SK-N-SH treated with all-trans-retinoic acid at 6 μM for 48 hours (cell line): ENCODE data around the gene NEK11.

Source experiments
- ATAC-seq: fragments of 200-7000 bp; cut with Tn5 transposase; 3 replicates; pipeline ENCODE4 v1.9.1; 2020; ENCODE audit warnings: mild to moderate bottlenecking, moderate library complexity
- ARNTL ChIP-seq: fragments of 450-650 bp; formaldehyde crosslinking; IDR thresholded peaks from 2 replicates; pipeline ENCODE4 v1.5.0; 2020; ENCODE audit warnings: low read depth, mild to moderate bottlenecking, moderate library complexity, borderline replicate concordance
- BACH2 ChIP-seq: fragments of 250-450 bp; sonication (Bioruptor Pico); IDR thresholded peaks from 2 replicates; pipeline ENCODE4 v1.9.0; 2021; ENCODE audit warnings: mild to moderate bottlenecking, borderline replicate concordance
- CREB5 ChIP-seq: fragments of 250-450 bp; sonication (Bioruptor Pico); IDR thresholded peaks from 2 replicates; pipeline ENCODE4 v1.5.1; 2020; ENCODE audit warnings: low read depth, mild to moderate bottlenecking, moderate library complexity
- CSRNP3 ChIP-seq: fragments of 250-450 bp; sonication (Bioruptor Pico); IDR thresholded peaks from 2 replicates; pipeline ENCODE4 v1.5.1; 2021; ENCODE audit warnings: mild to moderate bottlenecking, moderate library complexity
- ISL1 ChIP-seq: fragments of 250-450 bp; sonication (Bioruptor Pico); IDR thresholded peaks from 2 replicates; pipeline ENCODE4 v2.1.2; 2022; ENCODE audit warnings: mild to moderate bottlenecking, moderate library complexity
- OSR1 ChIP-seq: fragments of 250-450 bp; sonication (Bioruptor Pico); IDR thresholded peaks from 2 replicates; pipeline ENCODE4 v1.8.0; 2022; ENCODE audit warnings: moderate library complexity, mild to moderate bottlenecking, inconsistent platforms
- PATZ1 ChIP-seq: fragments of 250-450 bp; sonication (Bioruptor Pico); IDR thresholded peaks from 2 replicates; pipeline ENCODE4 v1.8.0; 2020; ENCODE audit warnings: mild to moderate bottlenecking, moderate library complexity, borderline replicate concordance
- POU6F1 ChIP-seq: fragments of 250-450 bp; sonication (Bioruptor Pico); IDR thresholded peaks from 2 replicates; pipeline ENCODE4 v1.8.0; 2021; ENCODE audit warnings: low read depth, mild to moderate bottlenecking, moderate library complexity, borderline replicate concordance
- RARB ChIP-seq: fragments of 250-450 bp; sonication (Bioruptor Pico); IDR thresholded peaks from 2 replicates; pipeline ENCODE4 v1.8.0; 2021; ENCODE audit warnings: mild to moderate bottlenecking, moderate library complexity
- TCF4 ChIP-seq: fragments of 250-450 bp; sonication (Bioruptor Pico); IDR thresholded peaks from 2 replicates; pipeline ENCODE4 v1.8.0; 2021; ENCODE audit warnings: mild to moderate bottlenecking, moderate library complexity, borderline replicate concordance
- ZC3H10 ChIP-seq: fragments of 250-450 bp; sonication (Bioruptor Pico); IDR thresholded peaks from 2 replicates; pipeline ENCODE4 v1.5.1; 2021; ENCODE audit warnings: mild to moderate bottlenecking, moderate library complexity
- ZFP3 ChIP-seq: fragments of 250-450 bp; sonication (Bioruptor Pico); IDR thresholded peaks from 2 replicates; pipeline ENCODE4 v1.5.0; 2020; ENCODE audit warnings: mild to moderate bottlenecking, moderate library complexity
- ZFP30 ChIP-seq: fragments of 450-650 bp; formaldehyde crosslinking; IDR thresholded peaks from 2 replicates; pipeline ENCODE4 v1.5.0; 2022; ENCODE audit warnings: mild to moderate bottlenecking, moderate library complexity
- ZNF565 ChIP-seq: fragments of 450-650 bp; formaldehyde crosslinking; conservative IDR thresholded peaks from 2 replicates; pipeline ENCODE4 v1.5.0; 2020; ENCODE audit warnings: low read depth, mild to moderate bottlenecking, moderate library complexity
- ZNF70 ChIP-seq: fragments of 450-650 bp; formaldehyde crosslinking; IDR thresholded peaks from 2 replicates; pipeline ENCODE4 v1.5.0; 2020; ENCODE audit warnings: mild to moderate bottlenecking, moderate library complexity
- ZNF8 ChIP-seq: fragments of 450-650 bp; formaldehyde crosslinking; IDR thresholded peaks from 2 replicates; pipeline ENCODE4 v1.5.0; 2020; ENCODE audit warnings: mild to moderate bottlenecking, moderate library complexity
- TF ChIP-seq, protein P1 (sequence below): fragments of 250-450 bp; sonication (Bioruptor Pico); IDR thresholded peaks from 2 replicates; pipeline ENCODE4 v1.5.0; 2020; ENCODE audit warnings: mild to moderate bottlenecking, moderate library complexity

Gene NEK11

GRCh38 chr3:131007256-131007655 is 19.4 kb upstream of the NEK11 start (continued):
- no peak for TF ChIP-seq POU6F1 (CRISPR knock-in tag)

DNA sequence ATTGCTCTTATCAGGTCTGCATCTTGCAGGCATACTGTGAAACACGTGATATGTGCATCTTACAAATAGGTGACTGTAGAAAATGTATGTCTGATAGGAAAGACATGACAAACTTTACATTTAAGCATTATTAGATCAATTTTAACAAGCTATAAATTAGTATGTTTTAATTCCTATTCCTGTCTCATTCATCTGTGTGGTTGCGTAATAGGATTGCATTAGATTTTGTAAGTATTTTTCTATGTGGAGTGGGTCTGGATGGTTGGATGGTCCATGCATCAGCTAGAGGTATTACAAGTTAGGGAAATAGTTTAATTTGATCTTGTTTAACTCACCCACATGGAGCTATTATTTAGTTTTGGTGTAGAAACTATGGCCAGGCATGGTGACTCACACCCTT is 18.9 kb upstream of the NEK11 start:
- no peak for ATAC-seq
- TF ChIP-seq ZNF70 (CRISPR knock-in tag), result no peak
- no peak for TF ChIP-seq ZFP3 (CRISPR knock-in tag)
- TF ChIP-seq ARNTL (CRISPR knock-in tag), result no peak
- TF ChIP-seq OSR1 (CRISPR knock-in tag), result no peak
- TF ChIP-seq CREB5 (CRISPR knock-in tag), result no peak
- TF ChIP-seq ZNF565 (CRISPR knock-in tag), result no peak
- TF ChIP-seq RARB (CRISPR knock-in tag), result no peak
- no peak for TF ChIP-seq ISL1
- no peak for TF ChIP-seq BACH2 (CRISPR knock-in tag)
- no peak for TF ChIP-seq TCF4
- no peak for TF ChIP-seq PATZ1
- TF ChIP-seq, protein P1, sequence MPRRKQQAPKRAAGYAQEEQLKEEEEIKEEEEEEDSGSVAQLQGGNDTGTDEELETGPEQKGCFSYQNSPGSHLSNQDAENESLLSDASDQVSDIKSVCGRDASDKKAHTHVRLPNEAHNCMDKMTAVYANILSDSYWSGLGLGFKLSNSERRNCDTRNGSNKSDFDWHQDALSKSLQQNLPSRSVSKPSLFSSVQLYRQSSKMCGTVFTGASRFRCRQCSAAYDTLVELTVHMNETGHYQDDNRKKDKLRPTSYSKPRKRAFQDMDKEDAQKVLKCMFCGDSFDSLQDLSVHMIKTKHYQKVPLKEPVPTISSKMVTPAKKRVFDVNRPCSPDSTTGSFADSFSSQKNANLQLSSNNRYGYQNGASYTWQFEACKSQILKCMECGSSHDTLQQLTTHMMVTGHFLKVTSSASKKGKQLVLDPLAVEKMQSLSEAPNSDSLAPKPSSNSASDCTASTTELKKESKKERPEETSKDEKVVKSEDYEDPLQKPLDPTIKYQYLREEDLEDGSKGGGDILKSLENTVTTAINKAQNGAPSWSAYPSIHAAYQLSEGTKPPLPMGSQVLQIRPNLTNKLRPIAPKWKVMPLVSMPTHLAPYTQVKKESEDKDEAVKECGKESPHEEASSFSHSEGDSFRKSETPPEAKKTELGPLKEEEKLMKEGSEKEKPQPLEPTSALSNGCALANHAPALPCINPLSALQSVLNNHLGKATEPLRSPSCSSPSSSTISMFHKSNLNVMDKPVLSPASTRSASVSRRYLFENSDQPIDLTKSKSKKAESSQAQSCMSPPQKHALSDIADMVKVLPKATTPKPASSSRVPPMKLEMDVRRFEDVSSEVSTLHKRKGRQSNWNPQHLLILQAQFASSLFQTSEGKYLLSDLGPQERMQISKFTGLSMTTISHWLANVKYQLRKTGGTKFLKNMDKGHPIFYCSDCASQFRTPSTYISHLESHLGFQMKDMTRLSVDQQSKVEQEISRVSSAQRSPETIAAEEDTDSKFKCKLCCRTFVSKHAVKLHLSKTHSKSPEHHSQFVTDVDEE (CRISPR knock-in tag), result no peak
- TF ChIP-seq CSRNP3 (CRISPR knock-in tag), result no peak
- no peak for TF ChIP-seq POU6F1 (CRISPR knock-in tag)
- TF ChIP-seq ZNF8, result no peak
- TF ChIP-seq ZFP30 (CRISPR knock-in tag), result no peak

DNA sequence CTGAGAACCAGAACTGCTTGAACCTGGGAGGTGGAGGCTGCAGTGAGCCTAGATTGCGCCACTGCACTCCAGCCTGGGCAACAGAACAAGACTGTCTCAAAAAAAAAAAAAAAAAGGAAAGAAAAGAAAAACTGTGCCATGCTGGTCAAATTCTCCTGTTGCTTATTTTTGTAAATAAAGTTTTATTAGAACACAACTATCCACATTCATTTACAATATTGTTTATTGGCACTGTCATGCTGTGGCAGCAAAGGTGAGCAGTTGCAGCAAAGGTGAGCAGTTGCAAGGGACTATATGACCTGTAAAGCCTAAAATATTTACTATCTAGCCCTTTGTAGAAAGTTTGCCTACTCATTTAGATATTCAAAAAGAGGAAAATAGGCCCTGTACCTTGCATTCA is 18.4 kb upstream of the NEK11 start:
- no peak for ATAC-seq
- TF ChIP-seq RARB (CRISPR knock-in tag) (no peak), POU6F1 (CRISPR knock-in tag) (no peak), ZC3H10 (CRISPR knock-in tag) (no peak), ZFP3 (CRISPR knock-in tag) (no peak), PATZ1 (no peak), ISL1 (no peak), CSRNP3 (CRISPR knock-in tag) (no peak), ZFP30 (CRISPR knock-in tag) (no peak), ZNF565 (CRISPR knock-in tag) (no peak)
- TF ChIP-seq, protein P1 (CRISPR knock-in tag), result no peak
